HepG2 (cell line): ENCODE results near the gene ADAMTS14. TPM values are rescaled to one million over a fixed set of nuclear protein-coding genes. Genes with fewer than 3 reads are reported as not detected.

Experiments
- ATAC-seq: fragments of 200-7000 bp; cut with Tn5 transposase; 3 replicates; pipeline ENCODE4 v1.9.1; 2020; ENCODE audit warnings: mild to moderate bottlenecking, moderate library complexity
- Bru-seq: library from RNA; stranded (reverse); fragments of 400-500 nt; gene quantifications from one replicate; lab custom pipeline; 2021; lab: Mats Ljungman, UMichigan
- BruChase-seq, 2 experiments: library from RNA; stranded (reverse); fragments of 400-500 nt; gene quantifications; one replicate each; lab custom pipeline; 2021; lab: Mats Ljungman, UMichigan
- BruUV-seq: library from RNA; stranded (reverse); fragments of 400-500 nt; replicated peaks from 2 replicates; lab custom pipeline; 2021; lab: Mats Ljungman, UMichigan
- CTCF ChIA-PET: fragments of 300-600 bp; formaldehyde crosslinking; extraction: SDS; loops from one replicate; lab custom pipeline; 2021; ENCODE audit warnings: low total read pairs, inconsistent platforms, low intra/inter-chr PET ratio; lab: Yijun Ruan, JAX
- POLR2A ChIA-PET: fragments of 350-600 bp; sonication (Branson Sonifier 250); formaldehyde crosslinking; loops from one replicate; lab custom pipeline; 2020; ENCODE audit warnings: antibody characterized with exemption, inconsistent platforms; lab: Yijun Ruan, JAX
- DNase-seq: peaks from one replicate; pipeline ENCODE4 v3.0.0-alpha.2; 2015; ENCODE audit warnings: low spot score
- FAIRE-seq: peaks from 3 replicates; lab custom pipeline; 2011; peaks lifted over from hg19 to GRCh38; lab: Jason Lieb, UNC
- H2AFZ ChIP-seq: one replicate; pipeline ENCODE4 v1.6.1; 2011; ENCODE audit warnings: low read length, inconsistent platforms
- H3K27ac ChIP-seq: fragments of 300-600 bp; 3 replicates; pipeline ENCODE4 v1.8.0; 2011; ENCODE audit warnings: mixed run types, mild to moderate bottlenecking, mixed read lengths, low read length, inconsistent platforms; ENCODE audit not compliant: insufficient read depth; ENCODE audit errors: extremely low read length
- H3K27me3 ChIP-seq, 2 experiments: fragments of 200-600 bp in 1 of 2; 2 replicates in 1 of 2; 3 replicates in 1 of 2; pipeline versions ENCODE4 v1.6.0 to v1.8.0; 2011; ENCODE audit warnings: low read length in 2 of 2, mild to moderate bottlenecking in 2 of 2, moderate library complexity in 2 of 2, inconsistent platforms in 1 of 2; ENCODE audit not compliant: insufficient read depth in 2 of 2, control insufficient read depth in 1 of 2
- H3K36me3 ChIP-seq, 2 experiments: fragments of 200-600 bp in 1 of 2; replicated peaks in 1 of 2; 2 replicates in 1 of 2; 3 replicates in 1 of 2; pipeline versions ENCODE4 v1.5.1 to v1.8.0; 2011; ENCODE audit warnings: low read length in 2 of 2, inconsistent platforms in 1 of 2; ENCODE audit not compliant: insufficient read depth in 2 of 2, control insufficient read depth in 1 of 2
- H3K4me1 ChIP-seq: 2 replicates; pipeline ENCODE4 v1.5.1; 2012; ENCODE audit warnings: low read length, inconsistent platforms; ENCODE audit not compliant: insufficient read depth
- H3K4me2 ChIP-seq: 2 replicates; pipeline ENCODE4 v1.6.0; 2011; ENCODE audit warnings: low read depth, low read length, inconsistent platforms
- H3K4me3 ChIP-seq, 3 experiments: fragments of 200-600 bp in 1 of 3; sonication (generic), shearing (Covaris generic) in 1 of 3; replicated peaks in 1 of 3; 2 replicates each; pipeline ENCODE4 v1.5.1; 2011 to 2016; ENCODE audit warnings: low read length in 3 of 3, inconsistent platforms in 2 of 3, low read depth in 2 of 3, mild to moderate bottlenecking in 2 of 3, control low read depth in 1 of 3, mixed read lengths in 1 of 3; ENCODE audit not compliant: insufficient read depth in 1 of 3
- H3K79me2 ChIP-seq: one replicate; pipeline ENCODE4 v1.6.1; 2011; ENCODE audit warnings: low read length, inconsistent platforms; ENCODE audit not compliant: insufficient read depth
- H3K9ac ChIP-seq: 2 replicates; pipeline ENCODE4 v1.6.0; 2011; ENCODE audit warnings: mild to moderate bottlenecking, low read depth, low read length, inconsistent platforms; ENCODE audit not compliant: insufficient read depth
- H3K9me3 ChIP-seq: 2 replicates; pipeline ENCODE4 v1.5.1; 2012; ENCODE audit warnings: mild to moderate bottlenecking, low read length
- H4K20me1 ChIP-seq: 2 replicates; pipeline ENCODE4 v1.6.0; 2011; ENCODE audit warnings: inconsistent platforms, mild to moderate bottlenecking, low read length, moderate library complexity; ENCODE audit not compliant: insufficient read depth
- GLI4 ChIP-seq: sonication (generic); formaldehyde crosslinking; IDR thresholded peaks from 2 replicates; pipeline ENCODE4 v1.5.1; 2020; ENCODE audit warnings: missing genetic modification reagents, mild to moderate bottlenecking, moderate library complexity, borderline replicate concordance
- ZNF800 ChIP-seq: sonication (generic); formaldehyde crosslinking; IDR thresholded peaks from 2 replicates; pipeline ENCODE4 v1.4.0; 2020; ENCODE audit warnings: missing genetic modification reagents
- WGBS: methylation state at CpG from one replicate; pipeline ENCODE4 v1.1.6; 2017; ENCODE audit warnings: low lambda C conversion rate; 5-methylcytosine and 5-hydroxymethylcytosine counted together
- in situ Hi-C: cut with HindIII; loops from 2 replicates; pipeline ENCODE4 v1.10.0; 2017; ENCODE audit warnings: low pct_unique_long_range_greater_than_20kb; ENCODE audit not compliant: extremely low pct_ligation_motif_present
- intact Hi-C: fragments of 100-400 bp; cut with micrococcal nuclease; formaldehyde crosslinking; loops from one replicate; pipeline ENCODE4 v1.10.0; 2022; ENCODE audit not compliant: unreplicated experiment
- long read RNA-seq, 2 experiments: library from RNA in 1 of 2; library from polyadenylated mRNA in 1 of 2; stranded (forward) in 1 of 2; unstranded in 1 of 2; transcript quantifications; one replicate each; pipeline ENCODE4 v2.0.0, GENCODE V29; 2019 to 2022
- polyA minus RNA-seq, 3 experiments: library from RNA; depleted of rRNA, polyadenylated mRNA; stranded (reverse); fragments of >200 nt; gene quantifications; 2 replicates each; pipeline ENCODE4 v1.2.3, GENCODE V29; 2011; ENCODE audit warnings: low replicate concordance in 1 of 3
- polyA plus RNA-seq, 8 experiments: library from polyadenylated mRNA; depleted of rRNA in 3 of 8; stranded (reverse) in 7 of 8; unstranded in 1 of 8; fragments of >200 nt; fragmentation: Illumina TruSeq in 4 of 8; extraction: Trizol in 4 of 8; gene quantifications; 2 replicates each; pipeline versions ENCODE4 v1.2.1 to v1.2.3, GENCODE V29; 2011 to 2016; ENCODE audit warnings: low read depth in 4 of 8, missing spikeins in 1 of 8, mixed read lengths in 1 of 8; ENCODE audit not compliant: insufficient read depth in 1 of 8
- total RNA-seq, 5 experiments: library from RNA; depleted of rRNA; stranded (reverse); fragments of >200 nt; fragmentation: Illumina TruSeq; extraction: Trizol; gene quantifications; 2 replicates each; pipeline ENCODE4 v1.2.3, GENCODE V29; 2016; ENCODE audit warnings: low read depth in 1 of 5

The ADAMTS14 gene
- total RNA-seq (2016; rRNA removed; fragmentation: Illumina TruSeq; extraction: Trizol) (0.04 TPM in 1 of 2 replicates, not detected in the other), polyA plus RNA-seq (2011; rRNA removed) (0.07 and 0.10 TPM in 2 replicates), polyA minus RNA-seq (2011; rRNA and poly(A)+ RNA removed; ENCODE audit: low replicate concordance) (0.08 and 0.09 TPM in 2 replicates), Bru-seq, nascent RNA (percentile 16 among the genes with signal in this experiment), BruChase-seq, experiment 1, labeled RNA remaining after a 6-hour chase (percentile 12 among the genes with signal in this experiment), BruChase-seq, experiment 2, labeled RNA remaining after a 2-hour chase (percentile 18 among the genes with signal in this experiment)
- total RNA-seq (2016; cell fraction: cytosol; rRNA removed; fragmentation: Illumina TruSeq; extraction: Trizol; ENCODE audit: low read depth): not detected in 2 replicates
- total RNA-seq (2016; cell fraction: insoluble cytoplasmic fraction; rRNA removed; fragmentation: Illumina TruSeq; extraction: Trizol): 0.04 TPM in 1 of 2 replicates, not detected in the other
- not detected in 2 replicates for total RNA-seq (2016; cell fraction: membrane; rRNA removed; fragmentation: Illumina TruSeq; extraction: Trizol)
- total RNA-seq (2016; cell fraction: nucleus; rRNA removed; fragmentation: Illumina TruSeq; extraction: Trizol): 0.09 TPM in 1 of 2 replicates, not detected in the other
- polyA plus RNA-seq (2011; cell fraction: cytosol; rRNA removed): 0.03 and 0.04 TPM in 2 replicates
- polyA plus RNA-seq (2011; cell fraction: nucleus; rRNA removed): 0.62 and 0.80 TPM in 2 replicates
- 0.03 TPM in 1 of 2 replicates, not detected in the other for polyA plus RNA-seq (2012)
- not detected in 2 replicates for polyA plus RNA-seq (2016; cell fraction: cytosol; fragmentation: Illumina TruSeq; extraction: Trizol; ENCODE audit: low read depth)
- polyA plus RNA-seq (2016; cell fraction: insoluble cytoplasmic fraction; fragmentation: Illumina TruSeq; extraction: Trizol; ENCODE audit: low read depth): 0.04 TPM in 1 of 2 replicates, not detected in the other
- polyA plus RNA-seq (2016; cell fraction: membrane; fragmentation: Illumina TruSeq; extraction: Trizol; ENCODE audit: low read depth): not detected in 2 replicates
- 0.38 and 0.41 TPM in 2 replicates for polyA plus RNA-seq (2016; cell fraction: nucleus; fragmentation: Illumina TruSeq; extraction: Trizol; ENCODE audit: insufficient read depth, low read depth)
- 0.10 TPM in 1 of 2 replicates, not detected in the other for polyA minus RNA-seq (2011; cell fraction: cytosol; rRNA and poly(A)+ RNA removed)
- 0.13 and 0.25 TPM in 2 replicates for polyA minus RNA-seq (2011; cell fraction: nucleus; rRNA and poly(A)+ RNA removed)
- long read RNA-seq, experiment 1: 0 reads
- long read RNA-seq, experiment 2: 0 reads

DNA sequence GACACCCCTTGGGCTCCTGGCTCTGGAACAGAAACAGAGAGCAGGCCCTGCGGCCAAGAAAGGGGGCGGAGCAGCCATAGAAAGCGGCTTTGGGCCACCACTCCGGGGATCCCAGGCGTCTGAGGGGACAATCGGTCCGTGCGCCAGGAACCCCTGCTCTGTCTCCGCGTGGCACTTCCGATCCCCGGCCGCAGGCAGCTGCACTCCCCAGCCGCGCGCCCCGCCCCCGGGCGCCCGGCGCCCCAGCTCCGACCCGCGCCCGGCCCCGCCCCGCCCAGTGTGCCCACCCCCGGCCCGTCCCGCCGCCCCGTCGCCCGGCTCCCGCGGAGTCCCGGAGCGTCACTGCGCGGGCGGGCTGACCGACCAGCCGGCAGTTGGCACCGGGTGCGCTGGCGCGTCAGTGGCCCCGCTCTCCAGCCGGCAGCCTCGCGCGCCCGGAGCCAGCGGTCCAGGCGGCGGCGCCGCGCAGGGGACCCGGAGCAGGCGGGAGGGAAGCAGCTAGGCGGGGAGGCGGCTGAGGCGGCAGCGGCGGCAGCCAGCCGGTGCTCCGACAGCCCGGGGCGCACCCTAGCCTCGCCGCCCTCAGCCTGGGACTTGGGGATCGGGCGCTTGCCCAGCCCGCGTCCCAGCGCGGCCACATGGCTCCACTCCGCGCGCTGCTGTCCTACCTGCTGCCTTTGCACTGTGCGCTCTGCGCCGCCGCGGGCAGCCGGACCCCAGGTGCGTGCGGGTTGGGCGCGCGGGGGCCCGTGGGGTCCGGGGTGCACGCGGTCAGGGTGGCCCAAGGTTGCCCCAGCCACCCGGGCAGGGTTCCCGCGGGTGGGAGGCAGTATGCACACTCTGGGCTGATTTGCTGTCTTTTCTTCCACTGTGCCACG lies at the start of gene ADAMTS14:
Gene ADAMTS14, plus strand, starts transcription at position 342 of the 878 bp plus-strand sequence. Its CDS starts 297 bp downstream, at position 639.
- H3K27me3 ChIP-seq: peaks cover 2 to 21% of the 10 kb centered on the region in 2 experiments
- CTCF ChIA-PET: no interaction called here
- no peak within 1 kb of the TSS for H3K4me3 ChIP-seq
- no peak for TF ChIP-seq GLI4 (CRISPR knock-in tag)
- peak; percentile 70; the same call in 1 of the 2 replicates for TF ChIP-seq ZNF800
- H3K27ac ChIP-seq: no peak within 1 kb of the TSS
- no peaks in the 10 kb centered on the region for H3K79me2 ChIP-seq
- no peaks in the 10 kb centered on the region for H3K9me3 ChIP-seq
- ATAC-seq: peak; percentile 52
- no peaks in the 10 kb centered on the region for H4K20me1 ChIP-seq
- POLR2A ChIA-PET: no interaction called here
- FAIRE-seq: no peak
- peak within 1 kb of the TSS; percentile 42 for H3K4me2 ChIP-seq
- in situ Hi-C loops (no loop called here), intact Hi-C loops (loop anchor here (10.0 kb wide), 1 partner anchor 118 kb away; no protein-coding TSS in a partner anchor)
- 1% methylated on average over 14 of the region's 100 CpGs for WGBS
- no peak within 1 kb of the TSS for H3K9ac ChIP-seq
- H3K4me1 ChIP-seq: peaks cover 3% of the 10 kb centered on the region
- H2AFZ ChIP-seq: no peak within 1 kb of the TSS
- no peak for DNase-seq
- BruUV-seq: no TSS peak
- no peaks in the 10 kb centered on the region for H3K36me3 ChIP-seq
